Heart left ventricle (tissue), 13 donors: Measurements from ENCODE around the gene PRIMA1.

Experiments used
- CTCF ChIP-seq, 12 donors: fragments of 200-600 bp; sonication (generic) in 4 of 12; IDR thresholded peaks; one replicate each; pipeline versions ENCODE4 v1.5.0 to v1.8.0; 2018 to 2022; ENCODE audit warnings: antibody characterized with exemption in 12 of 12, mild to moderate bottlenecking in 5 of 12
- POLR2A ChIP-seq, 2 donors: fragments of 450-650 bp; IDR thresholded peaks; one replicate each; pipeline ENCODE4 v1.6.1; 2017; ENCODE audit warnings: antibody characterized with exemption in 2 of 2, mild to moderate bottlenecking in 2 of 2, moderate library complexity in 2 of 2
- donor health status: ischemic (EF 13 %, LVEDD 7.1; RV severe dilation, severe dysfunction).
- donor health status: DM: no; HTN: yes; CAD: no.
- donor health status: DM: no; HTN: no; CAD: no.
- donor health status: ischemic (EF 25% LVEDD 6.9; RV normal size, moderate dysfunction).
- donor health status: ischemic (EF 25% LVEDD 5.7; RV mildly dilated, moderate dysfunction).
- donor health status: ischemic (EF 35%, LVEDD 5.7; RV mildly dilated, moderate dysfunction).
- donor health status: nonischemic (EF 11% LVEDD 7.7; RV severe dilation, severe dysfunction).
- donor health status: DM: yes; HTN: yes; CAD: no.
- donor health status: PGD.
- donor health status: ischemic (EF 29% LVEDD 5.4; RV normal size, mild dysfunction).
- donor health status: nonischemic (EF 23%, LVEDD 6.1; RV moderate dilation, normal function).

- TF ChIP-seq CTCF (IDR thresholded peaks at IDR 0.05): no peak
- TF ChIP-seq POLR2A (IDR thresholded peaks at IDR 0.05): no peak
Observed at GRCh38 chr14:93764211-93764659, 24.1 kb downstream of the PRIMA1 start.
